Stimulated activated CD4-positive, alpha-beta T cell treated with anti-CD3 and anti-CD28 coated beads, Interleukin-1b, Interleukin-23, amount 100 ng/mL, for 4 hours (primary cell): Measurements from ENCODE around the gene CMC2.

ENCODE experiments used
- DNase-seq, 2 donors: peaks; one replicate each; pipeline ENCODE4 v3.0.0-alpha.2; 2020; ENCODE audit warnings: low read depth in 2 of 2

CMC2 gene

GRCh38 chr16:80931801-80932707 lies 74.6 kb downstream of the CMC2 start:
- no peak for DNase-seq

GRCh38 chr16:80924372-80924978 lies 82.2 kb downstream of the CMC2 start:
- peak in 1 of 2 donors; percentile 22 for DNase-seq

- DNase-seq: no peak
Observed at GRCh38 chr16:80923356-80923755, 83.3 kb downstream of the CMC2 start.
